GM19395 (cell line): ENCODE results near the gene MPRIP.

Source experiments
- ATAC-seq: cut with Tn5 transposase; IDR thresholded peaks from one replicate; pipeline ENCODE4 v1.9.1; 2021; ENCODE audit warnings: mild to moderate bottlenecking, moderate library complexity; ENCODE audit not compliant: unreplicated experiment

The MPRIP gene

DNA sequence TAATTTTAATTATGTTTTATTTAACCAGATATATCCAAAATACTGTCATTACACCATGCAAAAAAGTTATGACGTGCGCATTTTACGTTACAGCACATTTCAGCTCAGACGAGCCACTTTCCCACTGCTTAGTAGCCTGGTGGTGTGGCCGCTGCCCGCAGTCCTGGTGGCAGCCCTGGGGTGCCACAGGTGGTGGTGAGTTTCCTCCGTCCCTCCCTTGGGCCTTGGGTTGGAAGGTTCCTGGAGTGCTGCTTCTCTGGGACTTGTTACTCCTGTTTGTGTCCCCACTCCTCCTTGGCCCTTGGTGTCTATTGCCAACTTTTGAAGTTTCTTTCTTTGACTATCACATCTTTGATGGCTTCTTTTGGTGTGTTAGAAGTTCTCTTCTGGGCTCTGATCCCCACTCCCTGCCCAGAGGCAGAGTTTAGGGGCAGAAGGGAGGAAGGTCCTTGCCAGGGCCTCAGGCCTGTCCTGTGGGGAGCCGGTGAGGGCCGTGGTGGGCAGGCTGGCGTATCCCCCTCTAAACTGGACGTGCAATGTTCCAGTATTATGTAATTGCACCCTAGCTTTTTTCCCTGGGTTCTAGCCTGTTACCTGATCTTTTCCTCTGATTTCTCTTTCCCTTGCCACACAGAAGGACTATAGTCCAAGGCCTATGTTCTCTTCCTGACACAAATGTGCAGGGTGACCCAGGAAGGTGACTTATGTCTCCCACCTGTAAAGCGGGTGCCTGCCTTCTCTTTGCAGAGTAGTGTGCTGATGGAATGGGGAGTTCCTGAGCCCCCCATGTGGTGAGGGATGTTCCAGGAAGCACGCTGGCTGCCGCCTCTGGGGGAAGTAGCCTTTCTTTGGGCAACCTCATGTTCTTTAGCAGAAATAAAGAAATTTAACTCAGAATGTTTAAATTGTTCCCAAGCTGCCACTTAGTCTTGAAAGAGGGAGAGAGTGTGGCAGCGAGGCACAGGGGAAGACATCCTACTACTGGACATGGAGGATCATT is 8.4 kb downstream of the MPRIP start:
- ATAC-seq = no peak

DNA sequence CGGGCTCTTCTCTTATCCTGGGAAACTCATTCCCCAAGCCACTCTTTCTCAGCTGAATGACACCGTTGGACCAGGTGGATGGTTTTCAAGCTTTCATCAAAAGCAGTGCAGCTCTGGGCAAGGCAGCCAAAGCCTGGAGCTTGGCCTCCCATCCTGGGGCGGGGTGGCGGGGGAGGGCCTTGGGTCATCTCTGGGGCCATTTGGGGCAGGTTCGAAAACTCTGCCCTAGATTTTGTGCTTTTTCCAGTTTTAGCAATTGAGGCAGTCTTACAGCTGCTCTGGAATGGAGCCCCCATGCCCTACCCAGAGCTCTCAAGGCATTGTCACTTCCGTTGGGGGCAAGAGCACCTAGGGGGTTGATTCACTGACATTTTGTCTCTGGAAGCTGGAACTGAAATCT is 9.1 kb downstream of the MPRIP start:
- no peak for ATAC-seq

DNA sequence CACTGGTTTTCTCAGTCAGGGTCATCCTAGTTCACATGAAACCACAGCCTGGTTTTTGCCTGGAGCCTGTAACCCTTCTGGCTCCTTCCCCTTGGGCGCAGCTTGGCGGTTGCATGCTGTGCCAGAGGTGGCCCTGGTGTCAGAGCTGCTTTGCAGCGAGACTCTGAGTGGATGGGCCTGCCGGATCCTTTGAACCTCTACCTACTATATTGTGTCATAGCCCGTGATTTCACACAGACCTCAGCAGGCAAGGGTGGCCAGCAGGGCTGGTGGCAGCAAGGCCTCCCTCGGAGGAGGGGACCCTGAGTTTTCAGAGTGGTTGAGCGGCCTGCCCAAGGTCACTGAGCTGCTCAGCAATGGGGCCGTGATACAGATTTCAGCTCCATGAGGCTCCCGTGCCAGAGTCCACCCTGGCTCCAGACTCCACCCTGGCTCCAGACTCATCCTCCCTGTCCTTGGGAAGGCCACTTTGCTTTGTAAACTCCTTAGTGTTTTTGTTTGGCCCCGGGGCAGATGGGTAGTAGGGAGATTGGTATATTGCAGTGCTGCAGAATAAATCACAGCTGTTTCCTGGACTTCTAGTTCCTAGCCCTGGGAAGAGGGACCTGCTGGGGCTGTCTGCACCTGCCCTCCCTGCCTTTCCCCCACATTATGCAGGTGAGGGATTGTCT is 9.7 kb downstream of the MPRIP start:
- ATAC-seq = no peak

DNA sequence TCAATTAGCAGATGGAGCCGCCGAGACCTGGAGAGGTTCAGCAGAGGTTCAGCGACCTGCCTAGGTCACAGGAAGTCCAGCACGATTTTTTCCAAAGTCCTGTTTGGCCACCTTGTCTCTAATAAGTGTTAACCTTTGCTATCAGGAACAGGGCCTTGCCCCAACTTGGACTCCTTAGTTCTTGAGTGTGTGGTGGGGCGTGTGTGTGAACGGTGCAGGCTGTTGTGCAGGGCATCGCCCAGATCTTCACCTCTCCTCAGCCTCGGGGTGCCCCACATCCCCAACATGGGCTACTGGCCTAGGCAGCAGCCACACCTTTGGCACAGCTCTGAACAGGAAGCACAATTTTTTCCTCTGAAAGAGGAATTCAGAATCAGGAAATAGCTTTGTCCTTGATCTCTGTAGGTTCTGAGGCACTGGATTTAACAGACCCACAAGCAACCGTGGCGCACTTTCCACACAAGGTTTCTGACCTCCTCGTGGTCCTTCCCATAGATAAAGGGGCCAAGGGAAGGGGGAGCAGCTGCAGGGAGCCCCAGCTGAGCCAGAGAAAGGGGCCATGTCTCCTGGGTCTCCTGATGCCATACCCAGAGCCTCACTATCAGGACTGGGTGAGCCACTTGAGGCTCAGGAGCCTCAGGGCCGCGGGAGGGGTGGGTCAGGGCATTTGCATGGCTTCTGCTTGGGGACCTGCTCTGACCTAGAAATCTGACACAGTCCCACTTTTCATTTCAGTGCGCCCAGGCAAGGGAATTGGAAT is 10.4 kb downstream of the MPRIP start:
- ATAC-seq = no peak

DNA sequence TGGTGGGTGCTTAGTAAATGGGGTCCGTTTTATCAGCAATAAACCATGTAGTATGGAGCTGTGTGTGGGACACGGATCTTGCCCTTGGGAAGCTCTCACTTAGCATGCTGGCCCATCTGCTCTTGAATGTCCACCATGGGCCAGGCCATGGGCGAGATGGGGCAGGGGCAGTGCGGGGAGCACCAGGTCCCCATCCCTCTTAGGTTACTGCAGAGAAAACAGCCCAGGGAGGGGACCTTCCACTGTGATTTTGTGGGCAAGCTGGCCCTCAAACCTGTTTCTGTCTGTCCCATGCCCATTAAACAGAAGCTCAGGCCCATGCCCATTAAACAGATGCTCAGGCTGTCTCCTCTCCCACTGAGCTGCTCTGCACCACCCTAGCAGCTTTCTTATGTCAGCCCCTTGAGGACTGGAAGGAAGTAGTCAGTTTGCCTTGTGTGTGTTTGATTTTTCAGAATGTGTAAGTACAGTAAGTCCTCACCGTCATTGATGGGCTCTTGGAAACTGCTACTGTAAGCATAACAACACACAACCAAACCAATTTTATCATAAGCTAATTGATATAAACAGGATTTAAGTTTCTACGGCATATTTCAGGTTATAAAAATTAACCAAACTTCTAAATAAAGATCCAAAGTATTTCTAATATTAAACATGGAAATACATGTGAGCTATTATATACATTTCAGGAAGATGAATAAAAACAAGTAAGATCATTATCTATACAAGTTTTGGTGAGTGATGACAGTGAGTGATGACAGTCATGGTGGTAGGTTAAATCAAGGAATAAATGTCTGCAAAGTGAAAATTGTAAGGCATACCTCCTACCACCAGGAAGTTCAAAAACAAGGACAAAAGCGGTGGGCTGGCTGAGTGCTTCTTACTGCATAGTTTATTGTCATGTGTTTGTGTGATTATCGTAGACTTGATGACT is 11.5 kb downstream of the MPRIP start:
- no peak for ATAC-seq

DNA sequence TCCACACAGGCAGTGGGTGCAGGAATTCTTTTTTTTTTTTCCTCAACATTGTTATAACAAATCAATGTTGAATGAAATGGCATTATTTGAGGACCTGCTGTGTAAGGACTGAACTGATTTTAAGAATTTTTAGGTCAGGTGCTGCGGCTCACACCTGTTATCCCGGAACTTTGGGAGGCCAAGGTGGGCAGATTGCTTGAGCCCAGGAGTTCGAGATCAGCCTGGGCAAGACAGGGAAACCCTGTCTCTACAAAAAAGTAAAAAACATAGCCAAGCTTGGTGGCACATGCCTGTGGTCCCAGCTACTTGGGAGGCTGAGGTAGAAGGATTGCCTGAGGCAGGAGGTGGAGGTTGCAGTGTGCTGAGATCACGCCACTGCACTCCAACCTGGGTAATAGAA is 12.4 kb downstream of the MPRIP start:
- no peak for ATAC-seq

DNA sequence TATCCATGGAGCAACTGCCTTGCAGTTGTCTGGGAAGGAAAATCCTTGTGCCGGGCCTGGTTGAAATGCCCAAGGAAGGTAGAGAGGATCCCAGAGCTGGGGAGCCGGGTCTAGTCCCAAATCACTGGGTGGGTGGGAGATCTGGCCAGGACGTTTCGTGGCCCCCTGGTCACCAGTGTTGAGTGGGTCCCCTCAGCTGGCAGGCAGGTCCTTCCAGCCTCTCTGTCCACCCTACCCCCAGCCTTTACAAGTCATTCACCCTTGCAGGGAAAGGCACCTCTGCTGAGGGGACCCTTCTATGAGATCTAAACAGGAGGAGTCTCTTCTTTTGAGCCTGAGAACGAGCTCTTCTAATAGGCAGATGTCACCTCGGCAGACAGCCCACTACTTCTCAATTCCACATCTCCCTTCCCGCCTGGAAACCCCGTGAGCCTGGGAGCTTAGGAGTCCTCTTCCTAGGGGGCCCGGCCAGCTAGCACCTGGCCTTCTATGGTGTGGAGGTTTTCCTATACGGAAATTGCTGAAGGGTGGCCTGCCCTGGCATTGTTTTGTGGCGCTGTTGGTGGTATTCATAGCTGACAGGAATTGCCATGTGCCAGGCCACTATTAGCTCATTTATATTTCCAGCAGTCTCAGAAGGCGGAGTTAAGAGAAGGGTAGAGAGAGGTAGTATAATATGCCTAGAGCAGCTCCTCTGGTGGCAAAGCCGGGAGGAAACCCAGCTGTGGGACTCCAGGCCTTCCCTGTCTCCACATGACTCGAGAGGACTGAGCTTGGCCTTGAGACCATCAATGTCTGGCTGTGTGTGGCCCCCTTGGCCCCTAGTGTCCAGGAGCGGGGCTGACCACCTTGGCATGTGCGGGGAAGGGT is 13.3 kb downstream of the MPRIP start:
- no peak for ATAC-seq

DNA sequence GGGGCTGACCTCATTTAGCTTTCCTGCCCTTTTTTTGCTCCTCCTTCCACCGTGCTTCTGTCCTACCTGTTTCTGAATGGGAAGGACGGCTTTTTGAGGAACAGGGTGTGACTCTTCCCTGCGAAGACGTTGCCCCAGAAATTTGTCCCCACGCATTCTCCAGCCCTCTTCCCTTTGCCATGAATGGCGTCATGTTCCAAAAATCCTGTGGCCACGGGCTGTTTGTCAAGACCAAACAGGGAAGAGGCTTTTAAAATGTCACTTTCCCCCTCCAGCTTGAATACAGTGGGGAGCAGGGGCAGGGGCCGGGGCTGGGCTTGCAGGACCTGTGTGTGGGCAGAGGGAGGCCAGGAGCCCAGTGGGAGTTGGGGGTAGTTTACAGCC is 13.9 kb downstream of the MPRIP start:
- ATAC-seq = no peak

DNA sequence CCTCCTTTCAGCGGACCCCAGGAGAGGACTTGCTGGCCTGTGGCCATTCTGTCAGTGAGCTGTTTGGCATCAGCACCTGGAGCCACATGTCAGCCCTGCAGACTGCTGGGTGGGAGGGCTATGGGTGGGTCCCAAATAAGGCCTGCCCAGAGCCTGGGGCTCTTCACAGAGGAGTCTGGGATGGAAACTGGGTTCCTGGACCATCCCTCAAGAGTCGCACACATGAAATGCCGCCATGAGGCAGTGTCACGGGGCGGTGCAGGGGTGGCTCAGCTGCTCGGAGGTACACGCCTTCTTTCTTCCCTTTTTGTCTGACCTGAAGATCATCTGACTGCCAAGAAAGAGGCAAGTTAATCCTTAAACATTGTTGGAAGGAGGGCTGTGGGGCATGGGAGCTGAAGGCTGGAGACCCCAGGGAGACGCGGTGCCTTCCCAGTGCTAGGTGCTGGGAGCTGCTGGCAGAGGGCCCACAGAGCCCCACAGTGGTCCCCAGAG is 14.8 kb downstream of the MPRIP start:
- no peak for ATAC-seq

DNA sequence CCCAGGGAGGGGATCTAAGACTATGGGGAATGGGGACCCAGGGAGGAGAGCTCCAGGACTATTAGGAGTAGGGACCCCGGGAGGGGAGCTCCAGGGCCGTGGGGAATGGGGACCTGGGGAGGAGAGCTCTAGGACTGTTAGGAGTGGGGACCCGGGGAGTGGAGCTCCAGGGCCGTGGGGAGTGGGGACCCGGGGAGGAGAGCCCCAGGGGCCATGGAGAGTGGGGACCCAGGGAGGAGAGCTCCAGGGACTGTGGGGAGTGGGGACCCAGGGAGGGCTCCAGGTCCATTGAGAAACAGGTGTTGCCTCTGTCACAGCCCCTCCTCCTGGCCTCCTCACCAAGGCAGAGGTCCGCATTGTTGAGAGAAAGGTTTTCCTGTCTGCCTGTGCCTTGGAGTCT is 16.0 kb downstream of the MPRIP start:
- ATAC-seq = no peak

DNA sequence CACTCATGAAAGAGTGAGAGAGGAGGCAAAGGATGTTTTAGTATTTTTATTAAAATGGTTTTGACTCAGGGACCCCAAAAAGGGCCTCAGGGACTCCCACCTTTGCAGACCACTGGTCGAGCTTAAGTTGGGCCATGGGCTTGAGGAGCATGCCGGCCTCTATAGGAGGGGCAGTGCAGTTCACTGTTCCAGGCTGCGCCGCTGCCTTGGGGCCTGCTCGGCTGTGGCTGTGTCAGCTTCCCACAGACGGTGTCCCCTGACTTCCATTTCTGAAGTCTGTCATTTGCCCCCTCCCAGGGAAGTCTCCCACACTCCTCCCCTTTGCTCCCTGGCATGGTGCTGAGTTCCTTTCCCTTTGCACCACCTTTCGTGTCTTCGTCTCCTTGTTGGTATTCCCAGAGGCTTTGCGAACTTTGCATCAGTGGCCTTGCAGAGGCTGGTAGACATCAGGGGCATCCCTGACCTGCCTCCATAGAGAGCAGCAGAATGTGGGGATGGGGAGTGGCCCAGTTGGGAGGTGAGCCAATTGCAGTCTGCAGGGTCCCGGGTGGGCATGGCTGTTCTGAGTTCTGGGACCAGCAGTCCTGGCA is 17.1 kb downstream of the MPRIP start:
- no peak for ATAC-seq

DNA sequence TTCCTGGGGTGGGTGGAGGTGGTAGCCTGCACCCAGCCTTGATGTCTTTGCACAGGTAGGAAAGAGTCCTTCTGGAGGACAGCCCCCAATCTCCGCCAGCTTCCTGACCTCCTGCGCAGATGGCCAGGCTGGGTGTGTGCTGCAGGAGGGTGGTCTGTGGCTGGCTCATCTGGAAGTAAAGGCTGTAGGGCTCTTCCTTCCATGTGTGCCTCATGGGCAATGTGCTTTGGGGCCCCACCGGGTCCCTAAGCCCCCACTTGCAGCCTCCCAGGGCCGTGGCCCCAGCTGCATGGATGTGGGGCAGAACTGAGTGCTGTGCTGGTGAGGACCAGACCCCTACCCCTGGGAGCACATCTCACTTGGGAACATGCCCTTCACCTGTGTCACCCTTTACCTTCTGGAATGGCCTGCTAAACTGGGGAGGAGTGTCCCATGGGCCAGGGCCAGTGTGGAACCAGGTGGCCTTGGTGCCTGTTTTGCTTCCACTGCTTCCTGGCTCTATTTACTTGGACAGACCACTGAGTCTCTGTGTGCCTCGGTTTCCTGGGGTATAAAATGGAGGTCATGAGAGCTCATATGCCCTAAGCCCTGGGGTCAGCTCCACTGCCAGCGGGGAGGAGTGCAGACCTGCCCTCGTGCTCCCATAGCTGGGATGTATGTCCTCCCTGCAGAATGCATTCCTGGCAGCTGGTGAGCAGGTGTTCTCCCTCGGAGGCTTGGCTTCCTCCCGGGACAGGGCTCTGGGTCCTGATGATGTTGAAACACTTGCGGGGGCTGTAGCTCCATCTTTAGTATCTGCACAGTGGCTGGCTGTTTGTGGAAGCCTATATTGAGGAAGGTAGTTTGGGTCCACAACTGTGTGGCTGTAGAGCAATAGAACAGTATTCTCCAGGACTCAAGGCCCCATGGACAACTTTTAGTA is 18.0 kb downstream of the MPRIP start:
- ATAC-seq = no peak

DNA sequence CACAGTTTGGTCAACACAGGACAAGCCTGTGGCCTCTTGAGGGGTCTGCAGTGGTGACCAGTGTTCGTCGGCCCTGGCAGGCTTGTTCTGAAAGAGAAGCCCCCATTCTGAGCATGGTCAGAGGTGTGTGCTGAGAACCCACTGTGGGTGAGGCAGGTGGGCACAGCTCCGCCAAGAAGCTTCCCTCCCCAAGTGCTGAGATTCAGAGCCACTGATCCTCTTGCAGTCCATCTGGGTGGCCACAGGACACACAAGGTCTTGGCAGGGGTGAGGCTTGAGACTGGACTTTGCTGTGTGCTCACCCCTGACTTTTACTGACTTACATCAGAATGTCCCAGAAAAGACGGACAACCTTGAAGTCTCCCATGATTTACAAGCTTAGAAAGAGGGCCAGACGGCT is 18.7 kb downstream of the MPRIP start:
- ATAC-seq = no peak

DNA sequence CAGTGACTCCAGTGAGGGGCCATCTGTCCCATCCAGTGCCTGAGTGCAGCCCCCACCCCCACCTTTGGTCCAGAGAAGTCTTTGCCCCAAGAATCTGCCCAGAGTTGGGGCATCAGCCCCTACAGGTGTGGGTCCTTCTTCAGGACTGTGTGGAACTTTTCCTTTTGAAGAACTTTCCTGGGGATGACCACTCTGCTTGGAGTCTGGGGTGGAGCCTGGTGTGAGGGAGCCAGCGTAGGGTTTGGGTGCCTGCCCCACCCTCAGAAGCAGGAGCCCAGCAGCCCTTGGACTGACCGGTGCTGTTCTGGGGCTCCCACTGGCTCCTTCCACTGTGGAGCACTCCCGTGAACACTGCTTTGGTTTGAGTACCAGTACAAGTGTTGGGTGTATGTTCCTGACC is 19.3 kb downstream of the MPRIP start:
- ATAC-seq = no peak

DNA sequence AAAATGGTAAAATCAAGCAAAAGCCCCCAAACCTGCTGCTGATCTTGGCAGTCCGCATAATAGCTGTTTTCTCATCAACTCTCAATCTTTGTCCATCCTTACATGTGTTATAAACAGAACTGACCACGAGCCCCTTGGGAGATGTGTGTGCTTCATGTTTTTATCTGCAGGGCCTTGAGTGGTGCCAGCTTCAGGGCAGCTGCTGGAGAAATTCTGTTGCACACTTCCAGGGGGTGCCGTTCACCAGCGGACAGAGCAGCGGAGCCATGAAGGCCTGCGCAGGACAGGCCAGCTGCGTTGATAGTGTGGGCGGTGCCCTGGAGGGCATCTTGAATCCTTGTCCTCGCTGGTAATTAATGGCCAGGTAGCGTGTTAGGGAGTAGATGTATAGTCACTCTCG is 20.1 kb downstream of the MPRIP start:
- no peak for ATAC-seq

DNA sequence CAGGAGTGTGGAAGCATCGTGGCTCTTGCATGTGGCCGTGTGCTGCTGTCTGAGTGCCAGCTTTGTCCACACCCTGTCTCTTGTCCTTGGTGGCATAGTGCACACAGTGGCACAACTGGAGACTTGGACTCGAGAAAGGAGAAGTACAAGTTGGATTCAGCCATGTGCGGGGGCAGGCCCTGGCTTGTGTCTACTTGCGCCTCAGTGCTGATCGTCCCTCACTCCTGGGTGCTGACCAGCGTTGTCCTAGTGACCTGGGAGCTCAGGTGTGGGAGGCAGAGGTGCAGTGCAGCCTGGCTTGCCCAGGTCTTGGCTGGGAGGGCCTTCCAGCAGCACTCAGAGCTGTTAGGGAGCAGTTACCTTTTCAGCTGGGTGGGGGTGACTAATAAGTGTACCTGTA is 20.6 kb downstream of the MPRIP start:
- ATAC-seq = no peak

DNA sequence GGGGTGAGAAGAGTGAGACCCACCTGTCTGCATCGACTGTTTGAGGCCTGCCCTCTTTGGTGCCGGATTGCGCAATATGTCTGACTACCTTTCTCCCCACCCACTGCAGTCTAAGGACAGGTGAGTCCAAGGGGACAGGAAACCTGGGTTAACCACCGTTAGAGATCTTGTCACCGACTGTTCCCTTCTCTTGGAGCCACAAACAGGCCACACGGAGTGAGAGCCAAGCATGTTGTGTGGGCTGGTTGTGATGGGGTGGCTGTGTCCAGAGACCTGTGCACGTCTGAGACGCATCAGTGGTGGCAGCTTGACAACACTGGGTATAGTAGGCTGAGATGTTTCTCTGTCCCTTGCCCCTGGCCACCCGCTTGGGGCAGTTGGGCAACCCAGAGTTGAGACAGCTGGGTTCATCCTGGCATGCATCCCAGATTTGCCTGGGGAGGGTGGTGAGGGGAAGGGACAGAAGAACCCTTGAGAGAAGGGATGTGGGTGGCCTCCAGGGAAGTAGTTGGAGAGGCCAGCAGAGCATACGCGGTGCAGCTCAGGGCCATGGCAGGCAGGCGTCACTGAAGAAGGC is 21.4 kb downstream of the MPRIP start:
- ATAC-seq = no peak

DNA sequence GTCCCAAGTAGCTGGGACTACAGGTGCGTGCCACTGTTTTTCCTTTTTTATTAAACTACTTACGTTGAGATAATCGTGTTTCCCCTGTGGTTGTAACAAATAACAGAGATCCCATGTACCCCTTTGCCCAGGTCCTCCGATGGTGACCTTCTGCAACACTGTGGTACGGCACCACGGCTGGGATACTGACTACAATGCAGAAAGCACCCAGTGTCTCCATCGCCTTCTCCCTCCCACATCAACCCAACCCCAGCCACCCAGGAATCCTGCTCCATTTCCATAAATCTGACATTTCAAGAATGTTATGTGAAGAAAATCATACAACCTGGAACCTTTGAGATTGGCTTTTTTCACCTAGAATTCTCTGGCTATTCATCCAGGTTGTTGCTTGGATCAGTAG is 22.1 kb downstream of the MPRIP start:
- ATAC-seq = no peak
